ENCODE results near the gene GFRA1.

The GFRA1 gene

DNA sequence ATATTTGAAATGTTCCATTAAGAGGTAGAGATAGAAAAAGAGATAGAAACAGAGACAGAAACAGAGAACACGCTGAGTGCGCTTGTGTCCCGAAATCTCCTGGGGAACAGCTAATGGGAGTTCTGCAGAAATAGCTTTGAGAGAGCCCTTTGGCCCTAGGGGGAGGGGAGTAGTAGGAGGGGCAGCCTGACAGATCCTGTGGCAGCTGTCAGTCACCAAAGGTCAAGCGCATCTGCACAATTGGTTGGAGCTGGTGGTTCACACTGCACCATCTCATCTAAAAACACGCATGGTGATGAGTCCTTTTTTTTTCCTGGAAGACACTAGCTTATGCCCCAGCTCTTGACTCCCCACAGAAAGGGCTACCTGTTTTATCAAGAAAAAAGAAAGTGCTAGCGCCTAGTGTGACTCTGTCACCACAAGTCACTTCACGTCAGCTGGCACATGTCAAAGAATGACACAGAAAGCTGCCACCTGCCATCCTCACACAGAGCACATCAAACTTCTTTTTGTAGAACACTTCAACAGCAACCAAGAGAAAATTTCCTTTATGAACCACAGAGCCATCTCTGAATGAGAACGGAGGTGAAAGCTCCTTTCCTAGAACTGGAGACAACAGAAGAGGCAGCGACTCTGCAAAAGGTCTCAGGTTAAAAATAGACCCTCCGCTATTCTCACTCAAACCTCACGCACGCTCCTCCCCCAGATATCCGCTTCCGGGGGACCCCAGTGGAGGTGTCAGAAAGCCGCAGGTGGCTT lies 125.7 kb downstream of the GFRA1 start:
- Histone ChIP-seq H3K36me3 (ENCODE audit: low read depth) (no peaks in the 10 kb centered on the region), H3K27me3 (ENCODE audit: insufficient read depth, poor library complexity, severe bottlenecking) (no peaks in the 10 kb centered on the region), H3K4me1 (ENCODE audit: insufficient read depth, poor library complexity, severe bottlenecking) (no peaks in the 10 kb centered on the region), H3K9me3 (ENCODE audit: severe bottlenecking) (no peaks in the 10 kb centered on the region), H3K27ac (ENCODE audit: poor library complexity, severe bottlenecking) (no peak overlapping the region), H3K4me3 (ENCODE audit: severe bottlenecking) (no peak overlapping the region)
- TF ChIP-seq, protein P1, sequence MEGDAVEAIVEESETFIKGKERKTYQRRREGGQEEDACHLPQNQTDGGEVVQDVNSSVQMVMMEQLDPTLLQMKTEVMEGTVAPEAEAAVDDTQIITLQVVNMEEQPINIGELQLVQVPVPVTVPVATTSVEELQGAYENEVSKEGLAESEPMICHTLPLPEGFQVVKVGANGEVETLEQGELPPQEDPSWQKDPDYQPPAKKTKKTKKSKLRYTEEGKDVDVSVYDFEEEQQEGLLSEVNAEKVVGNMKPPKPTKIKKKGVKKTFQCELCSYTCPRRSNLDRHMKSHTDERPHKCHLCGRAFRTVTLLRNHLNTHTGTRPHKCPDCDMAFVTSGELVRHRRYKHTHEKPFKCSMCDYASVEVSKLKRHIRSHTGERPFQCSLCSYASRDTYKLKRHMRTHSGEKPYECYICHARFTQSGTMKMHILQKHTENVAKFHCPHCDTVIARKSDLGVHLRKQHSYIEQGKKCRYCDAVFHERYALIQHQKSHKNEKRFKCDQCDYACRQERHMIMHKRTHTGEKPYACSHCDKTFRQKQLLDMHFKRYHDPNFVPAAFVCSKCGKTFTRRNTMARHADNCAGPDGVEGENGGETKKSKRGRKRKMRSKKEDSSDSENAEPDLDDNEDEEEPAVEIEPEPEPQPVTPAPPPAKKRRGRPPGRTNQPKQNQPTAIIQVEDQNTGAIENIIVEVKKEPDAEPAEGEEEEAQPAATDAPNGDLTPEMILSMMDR (IDR thresholded peaks at IDR 0.05; ENCODE audit: poor library complexity, severe bottlenecking), result no peak
- DNase-seq (ENCODE audit: low spot score) (no peak), ATAC-seq (ENCODE audit: low read depth) (no peak)

DNA sequence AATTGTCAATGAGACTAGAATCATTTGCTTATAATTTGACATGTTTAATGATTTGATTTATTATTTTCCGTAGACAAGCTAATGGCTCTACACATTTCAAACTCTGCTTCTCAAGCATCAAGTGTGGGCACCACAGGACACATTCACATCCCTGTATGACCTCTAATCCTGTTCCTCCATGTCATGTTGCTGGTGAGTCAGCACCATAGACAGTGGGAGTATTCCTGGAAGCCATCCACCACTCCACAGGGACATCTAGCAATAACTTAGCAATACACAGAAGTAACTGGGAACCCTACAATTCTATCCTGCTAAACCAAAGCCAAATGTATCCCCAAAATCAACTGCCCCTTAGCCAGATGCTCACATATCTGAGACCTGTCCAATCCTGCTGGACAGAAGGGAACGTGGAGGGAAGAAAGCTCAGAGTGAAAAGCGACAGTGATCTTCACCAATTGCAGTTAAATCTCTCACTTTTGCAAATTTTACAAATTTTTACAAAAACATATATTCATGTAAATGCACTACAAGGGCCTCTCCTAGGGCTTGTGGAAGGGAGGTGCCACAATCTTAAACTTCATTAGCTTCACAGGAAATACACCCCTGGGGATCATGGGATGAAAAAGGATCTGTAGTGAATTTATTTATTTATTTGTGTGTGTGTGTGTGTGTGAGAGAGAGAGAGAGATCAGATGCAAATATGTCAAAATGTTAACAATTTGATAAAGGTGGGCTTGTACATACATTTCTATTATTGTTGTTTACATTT lies 126.5 kb downstream of the GFRA1 start:
- TF ChIP-seq, protein P1 (IDR thresholded peaks at IDR 0.05; ENCODE audit: poor library complexity, severe bottlenecking), result no peak
- DNase-seq (ENCODE audit: low spot score), result no peak

DNA sequence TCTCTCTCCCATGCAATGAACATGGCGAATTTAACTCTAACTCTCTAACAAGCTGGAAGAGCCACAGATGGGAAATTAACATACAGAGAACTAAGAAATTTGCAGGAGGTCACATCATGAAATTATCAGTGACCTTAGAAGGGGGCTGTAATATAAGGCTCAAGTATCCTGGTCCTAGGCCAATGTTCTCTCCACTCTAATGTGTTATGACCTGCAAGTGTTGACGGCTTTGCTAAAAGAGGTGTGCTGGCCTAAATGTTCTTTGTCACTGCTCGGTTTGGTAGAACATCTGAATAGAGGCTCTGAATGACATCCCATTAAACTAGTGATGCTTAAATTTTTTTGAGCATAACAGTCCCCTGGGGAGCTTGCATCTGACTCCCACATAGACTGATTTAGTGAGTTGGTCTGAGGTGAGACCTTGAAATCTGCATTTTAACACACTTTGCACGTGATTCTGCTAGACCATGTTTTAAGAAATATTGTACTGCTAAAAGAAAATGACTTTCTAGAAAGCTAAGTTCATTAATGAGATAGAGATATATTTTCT lies 129.3 kb downstream of the GFRA1 start:
- ATAC-seq (ENCODE audit: low read depth) (no peak), DNase-seq (ENCODE audit: low spot score) (no peak)

More for the DNA sequence above, 126.5 kb downstream of the GFRA1 start:
- H3K9me3 ChIP-seq (ENCODE audit: severe bottlenecking), result no peaks in the 10 kb centered on the region
- no peak for ATAC-seq (ENCODE audit: low read depth)
- H3K36me3 ChIP-seq (ENCODE audit: low read depth), result no peaks in the 10 kb centered on the region
- H3K4me1 ChIP-seq (ENCODE audit: insufficient read depth, poor library complexity, severe bottlenecking), result no peaks in the 10 kb centered on the region
- H3K27ac ChIP-seq (ENCODE audit: poor library complexity, severe bottlenecking), result no peak overlapping the region
- no peaks in the 10 kb centered on the region for H3K27me3 ChIP-seq (ENCODE audit: insufficient read depth, poor library complexity, severe bottlenecking)
- H3K4me3 ChIP-seq (ENCODE audit: severe bottlenecking), result no peak overlapping the region

DNA sequence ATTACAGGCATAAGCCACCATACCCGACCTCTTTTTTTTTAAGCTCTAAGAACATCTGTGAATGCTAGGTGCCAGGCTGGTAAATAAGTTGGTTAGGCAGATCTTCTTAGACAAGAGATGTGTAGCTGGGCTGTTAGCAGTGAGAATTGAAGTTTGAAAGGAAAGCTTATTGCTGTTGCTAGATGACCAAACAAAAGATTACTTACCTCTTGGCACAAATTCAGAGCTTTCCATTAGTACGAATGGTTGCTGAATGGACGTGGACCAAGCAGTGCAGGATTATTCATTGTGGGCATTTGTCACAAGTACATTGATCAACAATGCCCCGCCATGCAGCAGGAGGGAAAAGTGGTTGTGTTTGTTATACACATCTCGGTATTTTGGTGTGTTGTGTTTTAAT lies 131.2 kb downstream of the GFRA1 start:
- Histone ChIP-seq H3K27me3 (ENCODE audit: insufficient read depth, poor library complexity, severe bottlenecking) (no peaks in the 10 kb centered on the region), H3K4me3 (ENCODE audit: severe bottlenecking) (no peak overlapping the region), H3K4me1 (ENCODE audit: insufficient read depth, poor library complexity, severe bottlenecking) (no peaks in the 10 kb centered on the region), H3K36me3 (ENCODE audit: low read depth) (no peaks in the 10 kb centered on the region), H3K27ac (ENCODE audit: poor library complexity, severe bottlenecking) (no peak overlapping the region), H3K9me3 (ENCODE audit: severe bottlenecking) (no peaks in the 10 kb centered on the region)
- DNase-seq (ENCODE audit: low spot score) (no peak), ATAC-seq (ENCODE audit: low read depth) (no peak)
- TF ChIP-seq, protein P1 (IDR thresholded peaks at IDR 0.05; ENCODE audit: poor library complexity, severe bottlenecking), result no peak

More for the DNA sequence above, 129.3 kb downstream of the GFRA1 start:
- TF ChIP-seq, protein P1 (IDR thresholded peaks at IDR 0.05; ENCODE audit: poor library complexity, severe bottlenecking), result no peak
- no peak overlapping the region for H3K27ac ChIP-seq (ENCODE audit: poor library complexity, severe bottlenecking)
- H3K27me3 ChIP-seq (ENCODE audit: insufficient read depth, poor library complexity, severe bottlenecking), result no peaks in the 10 kb centered on the region
- H3K4me1 ChIP-seq (ENCODE audit: insufficient read depth, poor library complexity, severe bottlenecking), result no peaks in the 10 kb centered on the region
- H3K4me3 ChIP-seq (ENCODE audit: severe bottlenecking), result no peak overlapping the region
- H3K36me3 ChIP-seq (ENCODE audit: low read depth), result no peaks in the 10 kb centered on the region
- H3K9me3 ChIP-seq (ENCODE audit: severe bottlenecking), result no peaks in the 10 kb centered on the region
